PFSK-1 (cell line): ENCODE measurements around the gene PNLIPRP2.

ENCODE experiments used
- FOXP2 ChIP-seq: optimal IDR thresholded peaks from 2 replicates; pipeline ENCODE3; 2011; ENCODE audit warnings: borderline replicate concordance, control low read depth, inconsistent platforms; ENCODE audit not compliant: insufficient read depth; ENCODE audit errors: extremely low read length, extremely low read depth
- POLR2AphosphoS5 ChIP-seq: IDR thresholded peaks from 2 replicates; pipeline ENCODE4 v1.6.1; 2012; ENCODE audit warnings: low read depth, mild to moderate bottlenecking, control low read depth, low read length, moderate library complexity
- REST ChIP-seq, 2 experiments: IDR thresholded peaks; 2 replicates each; pipeline versions ENCODE4 v1.6.1 to v1.8.0; 2011 to 2012; ENCODE audit warnings: low read depth in 2 of 2, low read length in 2 of 2, control low read depth in 1 of 2, inconsistent platforms in 1 of 2, mild to moderate bottlenecking in 1 of 2, moderate library complexity in 1 of 2; ENCODE audit not compliant: insufficient read depth in 1 of 2
- SIN3A ChIP-seq: IDR thresholded peaks from 2 replicates; pipeline ENCODE4 v1.6.1; 2012; ENCODE audit warnings: mild to moderate bottlenecking, low read length, moderate library complexity, borderline replicate concordance; ENCODE audit not compliant: insufficient read depth
- TAF1 ChIP-seq: IDR thresholded peaks from 2 replicates; pipeline ENCODE4 v1.6.1; 2012; ENCODE audit warnings: low read length, control low read depth, borderline replicate concordance; ENCODE audit not compliant: insufficient read depth

The PNLIPRP2 gene

GRCh38 chr10:116686632-116687031, 65.9 kb downstream of the PNLIPRP2 start:
- TF ChIP-seq SIN3A (no peak), POLR2AphosphoS5 (no peak), FOXP2 (no peak), TAF1 (no peak), REST (IDR thresholded peaks at IDR 0.05; ENCODE audit: insufficient read depth in 1 of 2, low read depth in 2 of 2, low read length in 2 of 2) (no peak)

GRCh38 chr10:116687633-116688032, 66.9 kb downstream of the PNLIPRP2 start:
- no peak for TF ChIP-seq REST (IDR thresholded peaks at IDR 0.05; ENCODE audit: insufficient read depth in 1 of 2, low read depth in 2 of 2, low read length in 2 of 2)
- no peak for TF ChIP-seq FOXP2
- no peak for TF ChIP-seq SIN3A
- TF ChIP-seq POLR2AphosphoS5: no peak
- TF ChIP-seq TAF1: no peak

- TF ChIP-seq TAF1 (no peak), POLR2AphosphoS5 (no peak), REST (IDR thresholded peaks at IDR 0.05; ENCODE audit: insufficient read depth in 1 of 2, low read depth in 2 of 2, low read length in 2 of 2) (no peak), FOXP2 (no peak), SIN3A (no peak)
Measured at GRCh38 chr10:116688241-116688711, 67.5 kb downstream of the PNLIPRP2 start.

DNA sequence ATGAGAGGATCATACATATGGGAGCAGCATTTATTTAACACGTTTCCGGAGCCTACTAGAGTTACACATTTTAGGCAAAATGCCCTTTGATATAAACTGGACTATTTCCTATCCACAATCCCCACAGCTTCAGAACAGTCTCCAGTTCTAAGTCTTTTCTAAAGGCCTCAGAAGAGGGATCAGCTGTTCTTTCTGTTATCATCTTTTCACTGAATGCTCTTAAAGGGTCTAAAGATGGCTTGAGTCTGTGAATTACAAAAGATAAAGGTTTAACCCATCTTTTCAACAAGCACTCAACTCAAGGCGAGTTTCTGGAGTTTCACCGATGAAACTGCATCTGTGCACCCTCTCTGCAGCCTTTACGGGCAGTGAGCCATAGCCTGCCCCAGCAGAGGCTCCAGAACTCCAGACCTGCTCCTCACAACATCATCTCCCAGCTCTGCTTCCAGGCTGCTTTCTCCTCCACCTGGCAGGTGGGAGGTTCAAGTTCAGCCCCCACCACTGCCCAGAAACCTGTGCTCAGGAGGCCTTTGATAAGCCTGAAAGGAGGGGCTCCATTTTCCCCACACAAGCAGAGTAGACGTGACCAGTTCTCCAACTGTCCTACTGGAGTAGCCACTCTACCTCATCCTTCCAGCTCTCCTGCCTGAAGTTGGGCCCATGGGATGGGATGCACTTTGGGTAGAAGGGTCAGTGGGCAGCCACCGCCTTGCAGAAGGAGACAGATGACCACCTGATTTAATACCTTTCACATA, 68.2 kb downstream of the PNLIPRP2 start:
- no peak for TF ChIP-seq SIN3A
- no peak for TF ChIP-seq FOXP2

DNA sequence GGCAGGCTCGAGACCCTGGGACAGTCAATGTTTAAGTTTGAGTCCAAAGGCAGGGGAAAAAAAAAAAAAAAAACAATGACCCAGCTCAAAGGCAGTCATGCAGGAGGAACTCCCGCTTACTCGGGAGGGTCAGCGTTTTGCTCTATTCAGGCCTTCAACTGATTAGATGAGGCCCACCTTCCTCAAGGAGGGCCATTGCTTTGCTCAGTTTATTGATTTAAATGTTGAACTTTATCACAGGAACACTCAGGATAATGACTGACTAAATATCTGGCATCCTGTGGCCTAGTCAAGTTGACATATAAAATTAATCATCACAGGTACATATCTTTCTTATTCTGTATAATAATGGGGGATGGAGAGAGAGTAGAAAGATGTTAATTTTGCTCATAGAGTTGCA, 69.0 kb downstream of the PNLIPRP2 start:
- no peak for TF ChIP-seq REST (IDR thresholded peaks at IDR 0.05; ENCODE audit: insufficient read depth in 1 of 2, low read depth in 2 of 2, low read length in 2 of 2)
- TF ChIP-seq SIN3A: no peak
- no peak for TF ChIP-seq FOXP2
- no peak for TF ChIP-seq POLR2AphosphoS5
- no peak for TF ChIP-seq TAF1
